GM19463 (cell line): ENCODE data around the gene BNC2.
"Not testable (repeated sequence)": the region's sequence is repeated elsewhere in the genome, so short reads cannot be mapped to it uniquely, and the experiment has no call there.

Experiments
- ATAC-seq: cut with Tn5 transposase; IDR thresholded peaks from one replicate; pipeline ENCODE4 v1.9.1; 2021; ENCODE audit warnings: mild to moderate bottlenecking, moderate library complexity; ENCODE audit not compliant: unreplicated experiment

BNC2 gene

GRCh38 chr9:16559418-16560188, 310.9 kb downstream of the BNC2 start:
- ATAC-seq = no peak

DNA sequence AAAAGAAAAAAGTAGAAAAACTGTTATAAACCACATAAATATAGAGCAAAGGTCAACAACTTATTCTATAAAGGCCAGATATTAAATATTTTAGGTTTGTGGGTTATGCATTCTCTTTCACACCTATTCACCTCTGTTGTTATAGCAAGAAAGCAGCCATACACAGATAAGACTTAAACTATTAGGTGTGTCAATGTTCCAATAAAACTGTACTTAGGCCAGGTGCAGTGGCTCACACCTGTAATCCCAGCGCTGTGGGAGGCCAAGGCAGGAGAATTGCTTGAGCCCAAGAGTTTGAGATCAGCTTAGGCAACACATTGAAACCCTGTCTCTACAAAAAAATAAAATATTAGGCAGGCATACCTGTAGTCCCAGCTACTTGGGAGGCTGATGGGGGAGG, 314.7 kb downstream of the BNC2 start:
- no peak for ATAC-seq

- no peak for ATAC-seq
These were observed 316.5 kb downstream of the BNC2 start for GRCh38 chr9:16553869-16554540.

GRCh38 chr9:16552252-16552651, 318.2 kb downstream of the BNC2 start:
- ATAC-seq = no peak

- ATAC-seq = no peak
These were observed 318.8 kb downstream of the BNC2 start for GRCh38 chr9:16551692-16552091.

DNA sequence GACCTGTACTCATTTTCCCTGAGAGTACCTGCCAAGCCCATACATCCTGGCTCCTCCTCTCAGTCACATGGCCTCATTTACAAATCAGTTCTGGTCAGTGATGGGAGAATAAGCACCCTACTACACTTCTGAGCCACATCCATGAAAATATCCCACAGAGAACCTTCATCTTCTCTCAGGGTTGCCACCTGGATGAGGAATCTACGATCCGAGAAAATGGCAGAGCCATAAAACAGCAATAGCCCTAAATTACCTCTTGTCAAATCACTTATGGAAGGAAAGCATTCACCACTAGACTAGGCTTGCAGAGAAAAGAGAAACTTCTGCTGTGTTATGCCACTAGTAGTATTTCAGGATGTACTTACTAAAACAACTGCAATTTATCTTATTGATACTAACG, 324.8 kb downstream of the BNC2 start:
- ATAC-seq = no peak

DNA sequence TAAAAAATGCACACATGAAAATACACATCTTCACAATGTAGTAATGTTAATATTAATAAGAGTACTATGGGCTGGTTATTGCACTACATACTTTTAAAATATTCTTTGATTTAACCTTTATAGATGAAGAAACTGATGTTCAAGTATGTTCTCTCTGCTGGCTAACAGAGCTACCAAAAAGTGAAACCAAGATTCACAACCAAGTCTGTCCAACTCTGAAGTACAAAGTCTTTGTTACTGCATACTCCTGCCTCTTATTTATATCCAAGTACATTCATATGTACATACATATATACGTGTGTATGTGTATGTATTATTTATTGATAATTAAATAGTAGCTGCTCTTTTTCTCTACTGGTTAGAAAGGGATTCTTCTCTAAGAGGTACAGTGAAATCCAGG, 325.6 kb downstream of the BNC2 start:
- ATAC-seq = no peak

GRCh38 chr9:16543686-16544085, 326.8 kb downstream of the BNC2 start:
- no peak for ATAC-seq

DNA sequence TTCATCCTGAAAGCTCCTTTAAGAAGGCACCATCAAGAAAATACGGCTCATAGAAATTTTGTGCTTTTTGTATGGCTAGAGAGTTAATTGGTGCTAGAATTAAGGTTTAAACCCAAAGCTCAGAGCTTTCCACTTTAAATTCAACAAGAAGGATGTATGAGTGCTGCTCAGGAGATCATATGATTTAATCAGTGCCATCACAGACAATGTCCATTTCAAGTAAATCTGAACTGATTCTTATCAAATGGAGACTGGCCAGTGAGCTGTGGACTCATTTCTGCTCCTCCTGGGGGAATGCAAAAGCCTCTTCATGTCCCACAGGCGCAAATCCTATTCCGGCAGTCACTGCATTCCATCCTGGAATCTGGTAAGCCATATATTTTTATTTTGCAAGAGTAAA, 327.2 kb downstream of the BNC2 start:
- ATAC-seq = no peak

GRCh38 chr9:16542290-16542689, 328.2 kb downstream of the BNC2 start:
- ATAC-seq = no peak

DNA sequence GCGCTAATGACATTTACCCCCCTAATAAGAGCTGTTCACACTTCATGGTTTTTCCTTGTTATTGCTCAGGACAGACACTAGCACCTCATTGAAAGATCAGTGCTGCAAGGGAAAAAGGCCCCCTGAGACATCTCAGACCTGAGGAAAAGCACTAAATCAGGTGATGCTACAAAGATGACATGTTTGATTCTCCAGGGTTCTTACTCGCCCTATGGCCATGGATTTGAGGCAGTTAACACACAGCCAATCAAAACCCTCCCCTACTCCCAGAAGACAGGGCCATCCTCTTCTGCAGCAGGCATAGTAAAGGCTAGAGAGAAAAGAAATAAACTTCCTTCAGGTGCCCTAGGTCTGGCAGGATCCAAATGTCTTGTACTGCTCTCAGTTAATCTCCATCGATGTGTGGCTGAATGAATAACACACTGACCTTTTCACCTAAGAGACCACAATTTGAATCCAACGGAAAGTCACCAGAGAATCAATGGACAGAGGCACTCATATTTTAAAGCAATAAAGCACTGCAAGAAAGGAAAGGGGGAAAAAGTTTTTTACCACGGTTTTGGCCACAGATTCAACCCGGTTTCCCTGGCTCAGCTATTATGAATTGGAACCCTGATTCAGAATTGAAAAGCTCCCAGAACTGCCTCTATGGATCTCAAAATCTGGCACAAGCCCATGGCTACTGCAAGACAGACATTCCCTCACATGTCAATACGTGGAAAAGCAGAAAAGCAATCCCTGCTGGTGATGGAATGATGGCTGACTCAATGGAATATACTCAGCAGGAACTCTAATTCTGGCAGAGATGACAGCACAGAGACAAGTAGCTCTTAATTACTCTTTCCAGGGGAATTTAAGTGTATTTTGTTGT, 329.5 kb downstream of the BNC2 start:
- ATAC-seq = no peak

- ATAC-seq = not testable (repeated sequence)
These were observed 330.8 kb downstream of the BNC2 start for GRCh38 chr9:16539626-16540025.

GRCh38 chr9:16535555-16535954, 334.9 kb downstream of the BNC2 start:
- no peak for ATAC-seq

GRCh38 chr9:16532681-16533450, 337.6 kb downstream of the BNC2 start:
- ATAC-seq = no peak

DNA sequence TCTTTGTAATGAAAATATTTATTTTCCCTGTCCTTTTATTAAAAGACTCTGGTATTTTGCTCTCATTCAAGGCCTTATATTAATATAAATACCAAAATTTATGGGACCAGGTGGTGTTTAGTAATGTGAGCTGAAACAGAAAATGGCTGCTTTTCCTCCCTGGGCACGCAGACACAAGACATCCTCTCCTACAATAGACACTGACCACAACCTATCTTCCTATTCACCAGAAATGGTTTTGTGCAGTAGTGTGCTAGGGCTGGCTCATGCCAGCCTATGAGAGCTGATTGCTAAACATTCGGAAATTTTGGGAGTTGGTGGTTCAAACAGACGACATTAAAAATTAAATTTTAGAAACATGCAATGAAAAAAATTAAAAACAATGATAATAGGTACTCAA, 338.2 kb downstream of the BNC2 start:
- ATAC-seq = no peak

- no peak for ATAC-seq
These were observed 339.5 kb downstream of the BNC2 start for GRCh38 chr9:16530669-16531642.

DNA sequence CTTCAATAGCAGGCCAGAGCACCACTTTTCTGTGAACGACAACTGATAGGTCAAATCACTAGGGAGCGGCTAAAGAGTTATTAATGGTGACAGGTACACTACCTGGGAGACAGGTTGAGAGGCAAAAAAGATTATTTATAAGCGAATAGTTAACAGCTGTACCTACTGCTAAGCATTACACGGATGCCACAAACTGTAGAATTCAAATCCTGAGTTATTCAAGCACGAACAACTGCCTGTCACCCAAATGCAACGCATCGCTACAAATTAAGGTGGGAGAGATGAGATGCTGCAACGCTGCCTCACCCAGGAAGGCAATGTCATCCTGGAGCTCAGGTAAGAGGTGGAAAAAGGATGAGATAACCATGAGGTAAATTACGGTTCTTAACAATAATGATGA, 342.9 kb downstream of the BNC2 start:
- no peak for ATAC-seq

DNA sequence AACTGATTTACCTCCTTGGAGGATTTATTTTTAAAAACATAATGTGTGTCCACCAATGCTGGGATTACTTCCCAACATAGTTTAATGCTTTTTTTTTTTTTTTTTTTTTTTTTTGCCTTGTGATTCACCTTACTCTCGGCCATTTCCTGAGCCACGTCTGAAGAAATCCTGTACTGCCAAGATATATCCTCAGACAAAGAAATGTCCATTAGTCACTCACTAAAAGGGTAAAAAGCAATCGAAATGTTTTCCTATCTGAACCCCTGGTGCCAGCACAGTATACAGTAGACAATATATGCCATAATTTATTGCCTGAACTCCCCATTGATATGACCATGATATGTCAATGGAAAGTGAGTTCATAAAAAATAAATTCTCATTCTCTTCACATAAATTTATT, 344.1 kb downstream of the BNC2 start:
- ATAC-seq = no peak

- no peak for ATAC-seq
These were observed 345.6 kb downstream of the BNC2 start for GRCh38 chr9:16524823-16525222.

- ATAC-seq = no peak
These were observed 346.4 kb downstream of the BNC2 start for GRCh38 chr9:16524078-16524477.
